ENCODE measurements around the gene LNX2.

- TF ChIP-seq CTCF (IDR thresholded peaks at IDR 0.05), result peak in 1 of 6 experiments; percentile 11
- TF ChIP-seq POLR2A (IDR thresholded peaks at IDR 0.05), result no peak
These were observed 64.2 kb downstream of the LNX2 start for GRCh38 chr13:27556109-27556508.

Measured in adrenal gland (tissue), 5 donors.